ENCODE data around the gene PROX2.

- TF ChIP-seq POLR2A (IDR thresholded peaks at IDR 0.05) (no peak), CTCF (IDR thresholded peaks at IDR 0.05) (no peak)
Measured at GRCh38 chr14:74858022-74858421, 17.9 kb downstream of the PROX2 start.
